Lower leg skin (tissue), 3 donors: Measurements from ENCODE around the gene AGO4.

Experiments used
- CTCF ChIP-seq, 3 donors: fragments of 450-650 bp; IDR thresholded peaks; one replicate each; pipeline ENCODE4 v1.5.1; 2016; ENCODE audit warnings: antibody characterized with exemption in 3 of 3, mild to moderate bottlenecking in 3 of 3, moderate library complexity in 2 of 3
- POLR2A ChIP-seq, 2 donors: fragments of 450-650 bp; IDR thresholded peaks; one replicate each; pipeline ENCODE4 v1.6.1; 2016 to 2017; ENCODE audit warnings: antibody characterized with exemption in 2 of 2, mild to moderate bottlenecking in 1 of 2, moderate library complexity in 1 of 2

DNA sequence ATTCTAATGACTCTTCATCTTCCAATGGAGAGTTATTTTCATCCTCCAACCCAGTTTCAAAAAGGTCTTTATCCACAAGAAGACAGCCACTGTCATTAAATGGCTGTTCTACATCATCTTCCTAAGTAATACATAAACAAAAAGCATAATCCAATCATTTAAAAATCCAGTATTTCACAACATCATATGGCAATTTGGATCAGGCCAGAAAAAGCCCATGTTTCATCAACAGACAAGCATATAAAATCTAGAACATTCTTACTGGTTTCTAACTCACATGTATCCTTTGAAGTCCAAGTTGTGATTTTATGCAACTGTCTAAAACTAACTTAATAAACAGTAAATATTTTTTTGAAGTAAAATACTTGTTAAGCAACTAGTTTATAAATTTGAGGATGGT lies 44.6 kb upstream of the AGO4 start:
- TF ChIP-seq CTCF (IDR thresholded peaks at IDR 0.05) (no peak), POLR2A (IDR thresholded peaks at IDR 0.05) (no peak)
